Activated CD4-positive, CD25-positive, alpha-beta regulatory T cell treated with anti-CD3 and anti-CD28 coated beads, Interleukin-2, amount 50 U/mL, for 16 hours (primary cell): Measurements from ENCODE around the gene SNN.

Experiments used
- DNase-seq: peaks from one replicate; pipeline ENCODE4 v3.0.0-alpha.2; 2020; ENCODE audit warnings: low read depth, low spot score

SNN gene

GRCh38 chr16:11635113-11635652 is 33.1 kb upstream of the SNN start:
- DNase-seq, result no peak

- no peak for DNase-seq
These were observed 32.5 kb upstream of the SNN start for GRCh38 chr16:11635679-11636171.

GRCh38 chr16:11636172-11636721 is 32.0 kb upstream of the SNN start:
- DNase-seq, result no peak

GRCh38 chr16:11637320-11637719 is 30.9 kb upstream of the SNN start:
- no peak for DNase-seq

GRCh38 chr16:11638140-11638539 is 30.1 kb upstream of the SNN start:
- DNase-seq, result no peak

GRCh38 chr16:11639008-11639562 is 29.2 kb upstream of the SNN start:
- no peak for DNase-seq

- no peak for DNase-seq
These were observed 28.0 kb upstream of the SNN start for GRCh38 chr16:11639925-11640899.

- no peak for DNase-seq
These were observed 27.1 kb upstream of the SNN start for GRCh38 chr16:11640987-11641817.

- no peak for DNase-seq
These were observed 25.5 kb upstream of the SNN start for GRCh38 chr16:11642765-11643116.

GRCh38 chr16:11649276-11649675 is 19.0 kb upstream of the SNN start:
- DNase-seq, result no peak

- no peak for DNase-seq
These were observed 17.3 kb upstream of the SNN start for GRCh38 chr16:11650641-11651591.

GRCh38 chr16:11651796-11652195 is 16.5 kb upstream of the SNN start:
- no peak for DNase-seq

GRCh38 chr16:11655655-11656054 is 12.6 kb upstream of the SNN start:
- no peak for DNase-seq

GRCh38 chr16:11657556-11657955 is 10.7 kb upstream of the SNN start:
- DNase-seq, result no peak

GRCh38 chr16:11658896-11659708 is 9.2 kb upstream of the SNN start:
- no peak for DNase-seq

- DNase-seq, result no peak
These were observed 7.7 kb upstream of the SNN start for GRCh38 chr16:11660565-11660964.

- no peak for DNase-seq
These were observed 5.7 kb upstream of the SNN start for GRCh38 chr16:11662582-11662981.

GRCh38 chr16:11665071-11665491 is 3.2 kb upstream of the SNN start:
- DNase-seq, result no peak
